Mesenchymal stem cell (in vitro differentiated cells and primary cell): ENCODE measurements around the gene SEC23A.

Experiments
- DNase-seq: peaks from one replicate; pipeline ENCODE4 v3.0.0-alpha.2; 2013
- H2AFZ ChIP-seq: one replicate; pipeline ENCODE4 v1.6.1; 2013; ENCODE audit warnings: low read depth, mild to moderate bottlenecking, control low read depth, inconsistent platforms, low read length, moderate library complexity
- H2AK5ac ChIP-seq: 2 replicates; pipeline ENCODE4 v1.6.1; 2013; ENCODE audit warnings: low read length, moderate library complexity, mild to moderate bottlenecking, inconsistent platforms; ENCODE audit not compliant: severe bottlenecking
- H2BK120ac ChIP-seq: one replicate; pipeline ENCODE4 v1.6.1; 2013; ENCODE audit warnings: low read depth, mild to moderate bottlenecking, inconsistent platforms, low read length, moderate library complexity
- H2BK12ac ChIP-seq, 2 experiments: one replicate each; pipeline ENCODE4 v1.6.1; 2013; ENCODE audit warnings: inconsistent platforms in 2 of 2, low read length in 2 of 2, mild to moderate bottlenecking in 2 of 2, moderate library complexity in 2 of 2, control low read depth in 1 of 2
- H2BK15ac ChIP-seq: one replicate; pipeline ENCODE4 v1.6.1; 2013; ENCODE audit warnings: mild to moderate bottlenecking, low read depth, inconsistent platforms; ENCODE audit not compliant: poor library complexity, severe bottlenecking
- H2BK5ac ChIP-seq: 2 replicates; pipeline ENCODE4 v1.6.1; 2013; ENCODE audit warnings: low read depth, mild to moderate bottlenecking, low read length, control low read depth, inconsistent platforms; ENCODE audit not compliant: poor library complexity, severe bottlenecking
- H3K14ac ChIP-seq, 2 experiments: one replicate each; pipeline ENCODE4 v1.6.1; 2013; ENCODE audit warnings: inconsistent platforms in 2 of 2, low read length in 2 of 2, control low read depth in 1 of 2, mild to moderate bottlenecking in 1 of 2, moderate library complexity in 1 of 2
- H3K18ac ChIP-seq, 2 experiments: one replicate each; pipeline ENCODE4 v1.6.1; 2013; ENCODE audit warnings: inconsistent platforms in 2 of 2, low read length in 2 of 2, control low read depth in 1 of 2, low read depth in 1 of 2, mild to moderate bottlenecking in 1 of 2
- H3K23ac ChIP-seq, 2 experiments: one replicate each; pipeline ENCODE4 v1.6.1; 2013; ENCODE audit warnings: inconsistent platforms in 2 of 2, low read length in 2 of 2, mild to moderate bottlenecking in 2 of 2, moderate library complexity in 2 of 2, control low read depth in 1 of 2
- H3K27ac ChIP-seq: 2 replicates; pipeline ENCODE4 v1.5.1; 2013; ENCODE audit warnings: mild to moderate bottlenecking, moderate library complexity, low read length, control low read depth, inconsistent platforms; ENCODE audit not compliant: poor library complexity, severe bottlenecking
- H3K27me3 ChIP-seq, 2 experiments: 2 replicates each; pipeline versions ENCODE4 v1.6.1 to v1.7.0; 2013; ENCODE audit warnings: low read length in 2 of 2, mild to moderate bottlenecking in 2 of 2, moderate library complexity in 2 of 2, control low read depth in 1 of 2, inconsistent platforms in 1 of 2; ENCODE audit not compliant: control insufficient read depth in 1 of 2, insufficient read depth in 1 of 2
- H3K36me3 ChIP-seq, 2 experiments: 2 replicates each; pipeline versions ENCODE4 v1.6.1 to v1.7.0; 2013; ENCODE audit warnings: low read length in 2 of 2, control low read depth in 1 of 2, inconsistent platforms in 1 of 2, low read depth in 1 of 2, mild to moderate bottlenecking in 1 of 2; ENCODE audit not compliant: insufficient read depth in 2 of 2, control insufficient read depth in 1 of 2
- H3K4ac ChIP-seq, 2 experiments: one replicate each; pipeline ENCODE4 v1.6.1; 2013; ENCODE audit warnings: inconsistent platforms in 2 of 2, low read length in 2 of 2, mild to moderate bottlenecking in 2 of 2, moderate library complexity in 2 of 2, control low read depth in 1 of 2, low read depth in 1 of 2
- H3K4me1 ChIP-seq: 2 replicates; pipeline ENCODE4 v1.6.1; 2013; ENCODE audit warnings: low read depth, low read length, control low read depth; ENCODE audit not compliant: control insufficient read depth, insufficient read depth
- H3K4me2 ChIP-seq: 2 replicates; pipeline ENCODE4 v1.6.1; 2013; ENCODE audit warnings: low read length, mild to moderate bottlenecking, inconsistent platforms; ENCODE audit not compliant: poor library complexity, severe bottlenecking
- H3K4me3 ChIP-seq, 2 experiments: 2 replicates each; pipeline versions ENCODE4 v1.5.1 to v1.7.0; 2013; ENCODE audit warnings: low read length in 2 of 2, mild to moderate bottlenecking in 2 of 2, control low read depth in 1 of 2, low read depth in 1 of 2; ENCODE audit not compliant: insufficient read depth in 1 of 2
- H3K79me1 ChIP-seq: replicated peaks from 2 replicates; pipeline ENCODE4 v1.6.1; 2013; ENCODE audit warnings: mild to moderate bottlenecking, control low read depth, low read length, inconsistent platforms; ENCODE audit not compliant: poor library complexity, severe bottlenecking
- H3K9ac ChIP-seq: 2 replicates; pipeline ENCODE4 v1.7.0; 2013; ENCODE audit warnings: mild to moderate bottlenecking, low read length, moderate library complexity
- H3K9me3 ChIP-seq: 2 replicates; pipeline ENCODE4 v1.7.0; 2013; ENCODE audit warnings: mild to moderate bottlenecking, low read length; ENCODE audit not compliant: control insufficient read depth
- H4K8ac ChIP-seq: one replicate; pipeline ENCODE4 v1.6.1; 2013; ENCODE audit warnings: inconsistent platforms, mild to moderate bottlenecking, low read length, moderate library complexity
- H4K91ac ChIP-seq: one replicate; pipeline ENCODE4 v1.6.1; 2013; ENCODE audit warnings: mild to moderate bottlenecking, low read length, inconsistent platforms
- WGBS: methylation state at CpG from one replicate; pipeline ENCODE4 v1.1.7; 2013; ENCODE audit warnings: mixed read lengths; 5-methylcytosine and 5-hydroxymethylcytosine counted together

The SEC23A gene

DNA sequence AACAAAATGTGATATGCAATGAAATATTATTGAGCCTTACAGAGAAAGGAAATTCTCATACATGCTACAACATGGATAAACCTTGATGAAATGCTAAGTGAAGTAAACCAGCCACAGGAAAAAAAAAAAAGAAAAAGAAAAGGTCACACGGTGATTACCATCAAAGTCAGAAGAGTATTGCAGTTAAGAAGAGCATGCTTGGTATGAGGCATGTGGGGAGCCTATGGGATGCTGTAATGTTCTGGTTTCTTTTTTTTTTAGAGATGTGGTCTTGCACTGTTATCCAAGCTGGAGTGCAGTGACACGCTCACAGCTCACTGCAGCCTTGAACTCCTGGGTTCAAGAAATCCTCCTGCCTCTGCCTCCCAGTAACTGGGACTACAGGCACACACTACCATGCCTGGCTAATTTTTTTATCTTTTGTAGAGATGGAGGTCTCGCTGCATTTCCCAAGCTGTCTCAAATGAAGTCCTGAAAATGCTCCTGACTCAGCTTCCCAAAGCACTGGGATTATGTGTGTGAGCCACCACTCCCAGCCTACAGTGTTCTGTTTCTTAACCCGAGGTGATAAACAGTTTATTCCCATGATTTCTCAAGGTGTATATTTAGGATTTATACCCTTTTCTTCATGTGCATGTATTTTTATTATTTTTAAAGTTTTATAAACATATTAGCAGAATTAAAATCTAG lies 96.2 kb downstream of the SEC23A start:
- Histone ChIP-seq H3K27ac (no peak overlapping the region), H3K4me1 (peaks cover 2% of the 10 kb centered on the region), H3K9me3 (no peaks in the 10 kb centered on the region), H2AK5ac (no peak overlapping the region), H3K4me3 (no peak overlapping the region), H3K23ac (no peak overlapping the region), H2AFZ (no peak overlapping the region), H2BK15ac (no peak overlapping the region), H3K27me3 (no peaks in the 10 kb centered on the region), H3K79me1 (peaks cover 5% of the 10 kb centered on the region), H3K9ac (no peak overlapping the region), H3K18ac (no peak overlapping the region), H4K8ac (no peak overlapping the region), H3K4me2 (no peak overlapping the region), H3K4ac (no peak overlapping the region), H3K36me3 (peaks cover 5 to 9% of the 10 kb centered on the region in 2 experiments), H2BK120ac (no peak overlapping the region), H2BK5ac (no peak overlapping the region), H3K14ac (no peak overlapping the region), H4K91ac (no peak overlapping the region), H2BK12ac (no peak overlapping the region)
- 92% methylated on average over 3 of the region's 4 CpGs for WGBS
- DNase-seq: peak; percentile 68

DNA sequence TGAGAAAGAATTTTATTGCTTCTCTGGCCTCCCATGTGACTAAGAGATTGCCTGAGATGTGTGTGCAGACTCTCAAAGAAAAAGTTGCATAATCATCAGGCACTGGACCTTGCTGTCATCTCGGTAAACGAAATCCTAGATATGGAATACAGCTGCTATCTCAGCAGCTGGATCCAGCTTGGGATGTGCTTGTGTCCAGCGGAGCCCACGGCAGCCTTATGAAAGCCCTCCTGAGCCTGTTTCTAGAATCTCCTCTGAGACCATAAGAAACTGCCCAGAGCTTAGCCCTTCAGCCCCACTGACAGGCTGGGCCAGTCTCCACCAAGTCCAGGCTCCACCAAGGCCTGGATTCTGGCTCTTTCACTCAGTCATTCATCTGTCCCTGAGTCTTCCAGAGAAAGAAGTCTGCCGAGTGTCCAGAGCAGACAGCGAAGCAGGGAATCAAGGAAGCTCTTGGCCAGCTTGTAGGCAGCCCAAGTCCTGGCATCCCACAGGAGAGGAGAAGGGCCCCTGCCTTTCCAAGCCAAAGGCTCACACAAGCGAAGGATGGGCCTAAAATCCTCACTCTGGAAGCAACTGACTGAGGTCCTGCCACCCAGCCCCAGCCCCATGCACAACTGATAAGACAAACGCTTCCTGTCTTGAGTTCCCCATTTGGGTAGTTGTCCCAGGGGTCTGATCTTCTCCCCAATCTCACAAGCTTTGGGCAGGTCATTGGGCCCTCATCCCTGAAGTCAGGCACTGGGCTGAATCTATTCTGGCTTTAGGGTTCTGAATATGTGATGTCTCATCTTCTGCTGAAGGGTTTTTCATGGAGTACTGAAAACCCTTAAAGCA lies 97.8 kb downstream of the SEC23A start:
- H3K36me3 ChIP-seq: peaks cover 5 to 9% of the 10 kb centered on the region in 2 experiments
- H3K23ac ChIP-seq: no peak overlapping the region
- DNase-seq: peak; percentile 83
- H2AK5ac ChIP-seq: no peak overlapping the region
- no peak overlapping the region for H2BK15ac ChIP-seq
- H3K9ac ChIP-seq: no peak overlapping the region
- H3K27ac ChIP-seq: no peak overlapping the region
- H3K4me3 ChIP-seq: no peak overlapping the region
- H3K4me2 ChIP-seq: no peak overlapping the region
- H4K91ac ChIP-seq: peak overlapping the region; percentile 53
- no peak overlapping the region for H3K14ac ChIP-seq
- H3K4me1 ChIP-seq: peaks cover 2% of the 10 kb centered on the region
- WGBS: 80% methylated on average over 8 of the region's 8 CpGs
- H2BK120ac ChIP-seq: no peak overlapping the region
- no peak overlapping the region for H3K4ac ChIP-seq
- H3K79me1 ChIP-seq: peaks cover 2% of the 10 kb centered on the region
- no peaks in the 10 kb centered on the region for H3K27me3 ChIP-seq
- no peak overlapping the region for H2AFZ ChIP-seq
- H3K18ac ChIP-seq: peak overlapping the region in 1 of 2 experiments; percentile 59
- peak overlapping the region; percentile 47 for H4K8ac ChIP-seq
- no peaks in the 10 kb centered on the region for H3K9me3 ChIP-seq
- H2BK12ac ChIP-seq: no peak overlapping the region
- no peak overlapping the region for H2BK5ac ChIP-seq

DNA sequence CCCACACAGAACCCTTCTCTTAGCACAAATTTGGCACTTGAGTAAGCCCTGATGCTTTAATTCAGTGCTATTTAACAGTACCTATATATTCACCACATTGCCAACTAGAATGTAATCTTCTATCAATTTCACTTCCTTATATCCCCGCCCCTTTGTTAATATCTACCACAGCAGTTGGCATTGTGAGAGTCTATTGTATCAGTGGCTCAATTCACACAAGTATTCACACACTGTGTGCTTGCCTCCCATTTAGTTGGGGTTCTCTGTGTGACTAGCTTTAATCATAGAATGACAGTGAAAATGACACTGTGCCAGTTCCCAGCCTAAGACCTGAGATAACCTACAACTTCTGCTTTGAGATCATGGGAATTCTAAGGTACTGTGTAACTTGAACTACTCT lies 103.1 kb downstream of the SEC23A start:
- no peaks in the 10 kb centered on the region for H3K9me3 ChIP-seq
- H2AK5ac ChIP-seq: no peak overlapping the region
- no peak overlapping the region for H3K27ac ChIP-seq
- H3K14ac ChIP-seq: no peak overlapping the region
- H3K4me3 ChIP-seq: no peak overlapping the region
- no peak overlapping the region for H4K91ac ChIP-seq
- WGBS: no CpG with 5 or more reads among the region's 1 CpG
- no peak overlapping the region for H2BK12ac ChIP-seq
- no peaks in the 10 kb centered on the region for H3K4me1 ChIP-seq
- no peak overlapping the region for H3K4ac ChIP-seq
- H3K27me3 ChIP-seq: no peaks in the 10 kb centered on the region
- H3K36me3 ChIP-seq: peaks cover 3 to 12% of the 10 kb centered on the region in 2 experiments
- H2BK5ac ChIP-seq: no peak overlapping the region
- H2BK120ac ChIP-seq: no peak overlapping the region
- no peak for DNase-seq
- H2BK15ac ChIP-seq: no peak overlapping the region
- no peak overlapping the region for H2AFZ ChIP-seq
- no peaks in the 10 kb centered on the region for H3K79me1 ChIP-seq
- H3K18ac ChIP-seq: no peak overlapping the region
- H4K8ac ChIP-seq: no peak overlapping the region
- H3K9ac ChIP-seq: no peak overlapping the region
- H3K4me2 ChIP-seq: no peak overlapping the region
- no peak overlapping the region for H3K23ac ChIP-seq

DNA sequence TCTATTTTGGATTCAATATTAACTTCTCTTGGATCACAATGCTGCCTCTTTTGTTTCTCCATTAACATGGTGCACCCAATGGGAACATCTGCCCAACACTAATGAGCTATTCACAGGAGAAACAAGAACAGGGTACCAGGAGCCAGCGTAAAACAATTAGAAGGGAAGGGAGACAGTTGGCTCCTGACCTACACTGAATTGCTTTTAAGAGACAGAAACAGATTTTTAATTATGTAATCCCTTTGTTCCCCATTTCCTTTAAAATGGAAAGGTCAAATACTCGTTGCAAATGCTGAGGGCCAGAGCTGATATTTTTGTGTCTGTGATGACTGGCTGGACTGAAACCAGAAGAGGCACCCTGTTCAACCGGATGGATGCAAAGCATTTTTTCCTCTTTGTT lies 108.3 kb downstream of the SEC23A start:
- H3K79me1 ChIP-seq: no peaks in the 10 kb centered on the region
- DNase-seq: no peak

More for the DNA sequence above, 108.3 kb downstream of the SEC23A start:
- Histone ChIP-seq H3K4me3 (no peak overlapping the region), H2AK5ac (no peak overlapping the region), H3K4me1 (no peaks in the 10 kb centered on the region), H2BK15ac (no peak overlapping the region), H2BK5ac (no peak overlapping the region), H3K9ac (no peak overlapping the region), H2BK12ac (no peak overlapping the region), H3K14ac (no peak overlapping the region), H2AFZ (no peak overlapping the region), H3K18ac (no peak overlapping the region), H4K91ac (no peak overlapping the region), H3K27me3 (no peaks in the 10 kb centered on the region), H3K9me3 (no peaks in the 10 kb centered on the region), H3K23ac (no peak overlapping the region), H3K27ac (no peak overlapping the region), H4K8ac (no peak overlapping the region), H2BK120ac (peak overlapping the region; percentile 5), H3K4me2 (no peak overlapping the region), H3K4ac (no peak overlapping the region), H3K36me3 (peaks cover 0 to 7% of the 10 kb centered on the region in 2 experiments)
- 60% methylated on average over 1 of the region's 3 CpGs for WGBS
